Keratinocyte (primary cell): ENCODE data around the gene HNF4A. TPM values are rescaled to one million over a fixed set of nuclear protein-coding genes. Genes with fewer than 3 reads are reported as not detected.

Source experiments
- DNase-seq: peaks from one replicate; pipeline ENCODE4 v3.0.0-alpha.2; 2011; ENCODE audit warnings: low read depth, missing footprints, low spot score
- FAIRE-seq: peaks from 2 replicates; lab custom pipeline; 2011; peaks lifted over from hg19 to GRCh38; lab: Jason Lieb, UNC
- H2AFZ ChIP-seq: 2 replicates; pipeline ENCODE4 v1.6.0; 2012; ENCODE audit warnings: low read length, control low read depth, inconsistent platforms; ENCODE audit not compliant: control insufficient read depth
- H3K27ac ChIP-seq: 2 replicates; pipeline ENCODE4 v1.5.1; 2011; ENCODE audit warnings: low read length; ENCODE audit not compliant: control insufficient read depth, insufficient read depth
- H3K27me3 ChIP-seq: 3 replicates; pipeline ENCODE4 v1.6.0; 2011; ENCODE audit warnings: low read length; ENCODE audit not compliant: control insufficient read depth, insufficient read depth; ENCODE audit errors: extremely low read depth
- H3K36me3 ChIP-seq, 2 experiments: 2 replicates in 1 of 2; 3 replicates in 1 of 2; pipeline ENCODE4 v1.5.1; 2011; ENCODE audit warnings: low read length in 2 of 2, mild to moderate bottlenecking in 1 of 2; ENCODE audit not compliant: control insufficient read depth in 2 of 2, insufficient read depth in 2 of 2; ENCODE audit errors: extremely low read depth in 1 of 2
- H3K4me1 ChIP-seq: 3 replicates; pipeline ENCODE4 v1.5.1; 2011; ENCODE audit warnings: low read length; ENCODE audit not compliant: control insufficient read depth, insufficient read depth; ENCODE audit errors: extremely low read depth
- H3K4me2 ChIP-seq: 3 replicates; pipeline ENCODE4 v1.6.0; 2011; ENCODE audit warnings: low read depth, low read length; ENCODE audit not compliant: control insufficient read depth, insufficient read depth; ENCODE audit errors: extremely low read depth
- H3K4me3 ChIP-seq, 3 experiments: fragments of 200-600 bp in 1 of 3; sonication (generic) in 1 of 3; 2 replicates in 2 of 3; 3 replicates in 1 of 3; pipeline ENCODE4 v1.5.1; 2011 to 2016; ENCODE audit warnings: low read length in 3 of 3, mild to moderate bottlenecking in 3 of 3, control low read depth in 2 of 3, inconsistent platforms in 1 of 3, low read depth in 1 of 3, mixed read lengths in 1 of 3, mixed run types in 1 of 3, moderate library complexity in 1 of 3; ENCODE audit not compliant: control insufficient read depth in 2 of 3, insufficient read depth in 2 of 3; ENCODE audit errors: extremely low read depth in 1 of 3
- H3K79me2 ChIP-seq: 2 replicates; pipeline ENCODE4 v1.6.0; 2012; ENCODE audit warnings: low read length; ENCODE audit not compliant: control insufficient read depth, insufficient read depth
- H3K9ac ChIP-seq: 3 replicates; pipeline ENCODE4 v1.6.0; 2011; ENCODE audit warnings: low read length; ENCODE audit not compliant: control insufficient read depth, insufficient read depth; ENCODE audit errors: extremely low read depth
- H3K9me1 ChIP-seq: 3 replicates; pipeline ENCODE4 v1.6.0; 2011; ENCODE audit warnings: low read length; ENCODE audit not compliant: control insufficient read depth, insufficient read depth; ENCODE audit errors: extremely low read depth
- H3K9me3 ChIP-seq: 2 replicates; pipeline ENCODE4 v1.5.1; 2012; ENCODE audit warnings: low read depth, low read length; ENCODE audit not compliant: control insufficient read depth
- H4K20me1 ChIP-seq: 3 replicates; pipeline ENCODE4 v1.6.0; 2011; ENCODE audit warnings: low read length; ENCODE audit not compliant: control insufficient read depth, insufficient read depth; ENCODE audit errors: extremely low read depth
- CTCF ChIP-seq, 3 experiments: IDR thresholded peaks in 1 of 3; conservative IDR thresholded peaks in 1 of 3; optimal IDR thresholded peaks in 1 of 3; 2 replicates in 2 of 3; 3 replicates in 1 of 3; pipeline versions ENCODE3 to v1.5.1; 2011; ENCODE audit warnings: low read length in 3 of 3, mild to moderate bottlenecking in 3 of 3, moderate library complexity in 2 of 3, control low read depth in 1 of 3, inconsistent platforms in 1 of 3; ENCODE audit not compliant: insufficient read depth in 2 of 3; ENCODE audit errors: extremely low read depth in 1 of 3
- EZH2 ChIP-seq: IDR thresholded peaks from one replicate; pipeline ENCODE4 v1.6.1; 2012; ENCODE audit warnings: inconsistent platforms, mild to moderate bottlenecking, low read length, moderate library complexity
- dilution Hi-C: fragments of 300-500 bp; cut with MboI; formaldehyde crosslinking; loops from one replicate; pipeline ENCODE4 v1.7.0; 2020; ENCODE audit warnings: low sequenced_read_pairs; ENCODE audit not compliant: extremely low pct_ligation_motif_present
- polyA plus RNA-seq, 5 experiments: library from polyadenylated mRNA; depleted of rRNA in 3 of 5; stranded (reverse) in 3 of 5; stranded (forward) in 1 of 5; unstranded in 1 of 5; fragments of >200 nt; gene quantifications; 1 replicate in 1 of 5; 2 replicates in 3 of 5; 3 replicates in 1 of 5; pipeline versions ENCODE4 v1.2.1 to v1.2.3, GENCODE V29; 2011 to 2012; ENCODE audit warnings: missing spikeins in 2 of 5, low read depth in 1 of 5, low replicate concordance in 1 of 5

HNF4A gene
- polyA plus RNA-seq, 1 donor (not counting 4 experiments of a cell fraction or from before 2014, with no cell fraction given) = not detected

GRCh38 chr20:44415833-44416715 lies 60.6 kb downstream of the HNF4A start:
- Histone ChIP-seq H3K27ac (no peak overlapping the region), H3K4me3 (no peak overlapping the region), H4K20me1 (no peaks in the 10 kb centered on the region), H3K9ac (no peak overlapping the region), H3K9me3 (no peaks in the 10 kb centered on the region), H3K4me2 (no peak overlapping the region), H3K79me2 (no peaks in the 10 kb centered on the region), H3K36me3 (no peaks in the 10 kb centered on the region), H3K27me3 (no peaks in the 10 kb centered on the region), H2AFZ (no peak overlapping the region), H3K9me1 (no peaks in the 10 kb centered on the region), H3K4me1 (no peaks in the 10 kb centered on the region)
- no peak for FAIRE-seq
- dilution Hi-C loops = no loop called here
- DNase-seq = no peak
- no peak for TF ChIP-seq CTCF (optimal IDR thresholded peaks at IDR 0.05 in 1 of 3, IDR thresholded peaks at IDR 0.05 in 1 of 3, conservative IDR thresholded peaks at IDR 0.05 in 1 of 3; ENCODE audit: extremely low read depth in 1 of 3, insufficient read depth in 2 of 3, low read length in 3 of 3)
- TF ChIP-seq EZH2 = no peak

GRCh38 chr20:44418069-44418905 lies 62.8 kb downstream of the HNF4A start:
- no peak overlapping the region for H3K9ac ChIP-seq
- H3K9me1 ChIP-seq = no peaks in the 10 kb centered on the region
- no peak overlapping the region for H3K4me3 ChIP-seq
- no peak for TF ChIP-seq CTCF (optimal IDR thresholded peaks at IDR 0.05 in 1 of 3, IDR thresholded peaks at IDR 0.05 in 1 of 3, conservative IDR thresholded peaks at IDR 0.05 in 1 of 3; ENCODE audit: extremely low read depth in 1 of 3, insufficient read depth in 2 of 3, low read length in 3 of 3)
- DNase-seq = no peak
- no peak overlapping the region for H3K27ac ChIP-seq
- no peaks in the 10 kb centered on the region for H3K9me3 ChIP-seq
- no peaks in the 10 kb centered on the region for H3K79me2 ChIP-seq
- no peak for FAIRE-seq
- dilution Hi-C loops = no loop called here
- no peak overlapping the region for H2AFZ ChIP-seq
- no peaks in the 10 kb centered on the region for H3K27me3 ChIP-seq
- H3K4me2 ChIP-seq = no peak overlapping the region
- no peaks in the 10 kb centered on the region for H3K36me3 ChIP-seq
- H4K20me1 ChIP-seq = no peaks in the 10 kb centered on the region
- H3K4me1 ChIP-seq = peaks cover 9% of the 10 kb centered on the region
